Measurements from ENCODE around the gene UBE2E2.
"Not testable (repeated sequence)": the region's sequence is repeated elsewhere in the genome, so short reads cannot be mapped to it uniquely, and the experiment has no call there.

UBE2E2 gene

GRCh38 chr3:23590424-23591273 is 387.5 kb downstream of the UBE2E2 start:
- no peak for DNase-seq (ENCODE audit: low spot score)

- no peak for DNase-seq (ENCODE audit: low spot score)
Measured at GRCh38 chr3:23591374-23591773, 388.2 kb downstream of the UBE2E2 start.

GRCh38 chr3:23592961-23593931 is 390.1 kb downstream of the UBE2E2 start:
- DNase-seq (ENCODE audit: low spot score): no peak

GRCh38 chr3:23594066-23594465 is 390.9 kb downstream of the UBE2E2 start:
- no peak for DNase-seq (ENCODE audit: low spot score)

GRCh38 chr3:23594894-23595670 is 392.0 kb downstream of the UBE2E2 start:
- no peak for DNase-seq (ENCODE audit: low spot score)

GRCh38 chr3:23595851-23596250 is 392.7 kb downstream of the UBE2E2 start:
- no peak for DNase-seq (ENCODE audit: low spot score)

- DNase-seq (ENCODE audit: low spot score): no peak
Measured at GRCh38 chr3:23600167-23600871, 397.2 kb downstream of the UBE2E2 start.

GRCh38 chr3:23601091-23601822 is 398.1 kb downstream of the UBE2E2 start:
- no peak for DNase-seq (ENCODE audit: low spot score)

- no peak for DNase-seq (ENCODE audit: low spot score)
Measured at GRCh38 chr3:23602971-23603370, 399.8 kb downstream of the UBE2E2 start.

- DNase-seq (ENCODE audit: low spot score): no peak
Measured at GRCh38 chr3:23607184-23607847, 404.2 kb downstream of the UBE2E2 start.

- DNase-seq (ENCODE audit: low spot score): no peak
Measured at GRCh38 chr3:23608650-23609049, 405.5 kb downstream of the UBE2E2 start.

GRCh38 chr3:23611737-23612295 is 408.7 kb downstream of the UBE2E2 start:
- no peak for DNase-seq (ENCODE audit: low spot score)

- DNase-seq (ENCODE audit: low spot score): peak; percentile 42
Measured at GRCh38 chr3:23612296-23612891, 409.3 kb downstream of the UBE2E2 start.

GRCh38 chr3:23615068-23615467 is 411.9 kb downstream of the UBE2E2 start:
- no peak for DNase-seq (ENCODE audit: low spot score)

- DNase-seq (ENCODE audit: low spot score): not testable (repeated sequence)
Measured at GRCh38 chr3:23618475-23618874, 415.3 kb downstream of the UBE2E2 start.

GRCh38 chr3:23619705-23620637 is 416.8 kb downstream of the UBE2E2 start:
- DNase-seq (ENCODE audit: low spot score): no peak

GRCh38 chr3:23620638-23621015 is 417.5 kb downstream of the UBE2E2 start:
- DNase-seq (ENCODE audit: low spot score): no peak

- no peak for DNase-seq (ENCODE audit: low spot score)
Measured at GRCh38 chr3:23623844-23624243, 420.7 kb downstream of the UBE2E2 start.

Data from LoVo (cell line).